ENCODE data around the gene HERPUD1.
"Not testable (repeated sequence)": the region's sequence is repeated elsewhere in the genome, so short reads cannot be mapped to it uniquely, and the experiment has no call there.

HERPUD1 gene

DNA sequence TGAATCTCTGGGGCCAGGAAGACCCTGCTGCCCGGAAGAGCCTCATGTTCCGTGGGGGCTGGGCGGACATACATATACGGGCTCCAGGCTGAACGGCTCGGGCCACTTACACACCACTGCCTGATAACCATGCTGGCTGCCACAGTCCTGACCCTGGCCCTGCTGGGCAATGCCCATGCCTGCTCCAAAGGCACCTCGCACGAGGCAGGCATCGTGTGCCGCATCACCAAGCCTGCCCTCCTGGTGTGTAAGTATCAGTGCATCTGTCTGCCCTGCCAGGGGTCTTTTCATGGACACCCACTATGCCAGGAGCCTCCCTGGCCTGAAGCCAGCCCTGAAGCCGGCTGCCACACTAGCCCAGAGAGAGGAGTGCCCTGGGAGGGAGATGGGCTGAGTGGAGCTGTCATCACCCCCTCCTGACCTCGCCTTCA, 29.9 kb downstream of the HERPUD1 start, which contains the start of gene CETP:
CETP (plus strand) TSS at position 100 of the 431 bp plus-strand sequence; CDS start at position 130, 30 bp downstream.
- no peak for DNase-seq

DNA sequence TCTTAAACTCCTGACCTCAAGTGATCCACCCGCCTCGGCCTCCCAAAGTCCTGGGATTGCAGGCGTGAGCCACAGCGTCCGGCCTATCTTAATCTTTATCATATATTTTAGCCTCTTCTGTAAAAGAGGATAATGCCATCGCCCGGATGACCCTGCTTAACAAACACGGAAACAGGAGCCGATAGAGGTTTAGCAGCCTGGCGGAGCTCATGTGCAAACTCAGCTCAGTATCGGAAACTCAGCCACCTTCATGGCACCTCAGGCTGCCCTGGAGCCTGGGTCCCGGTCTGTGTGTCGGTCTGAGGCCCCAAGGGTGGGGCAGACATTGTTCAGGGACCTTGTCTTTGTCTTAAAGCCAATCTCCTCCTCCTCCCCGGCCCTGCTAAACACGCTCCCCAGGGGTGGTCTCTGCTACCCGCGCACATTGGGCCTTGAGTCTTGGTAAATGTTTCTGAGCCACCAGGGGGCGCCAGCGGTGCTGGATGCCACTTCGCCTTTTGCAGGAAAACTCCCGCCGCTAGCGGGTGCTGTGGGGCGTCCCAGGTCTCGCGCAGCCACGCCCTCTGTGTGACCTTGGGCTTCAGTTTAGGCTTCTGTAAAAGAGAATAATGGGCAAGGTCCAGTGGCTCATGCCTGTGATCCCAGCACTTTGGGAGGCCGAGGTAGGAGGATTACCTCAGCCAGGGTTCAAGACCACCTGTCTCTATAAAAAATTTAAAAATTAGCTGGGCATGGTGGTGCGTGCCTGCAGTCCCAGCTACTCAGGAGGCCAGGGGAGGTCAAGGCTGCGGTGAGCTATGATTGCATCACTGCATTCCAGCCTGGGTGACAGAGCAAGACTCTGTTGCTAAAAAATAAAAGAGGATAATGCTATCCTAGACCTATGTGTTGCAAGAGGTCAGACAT, 32.6 kb downstream of the HERPUD1 start:
- DNase-seq, result peak; percentile 94

DNA sequence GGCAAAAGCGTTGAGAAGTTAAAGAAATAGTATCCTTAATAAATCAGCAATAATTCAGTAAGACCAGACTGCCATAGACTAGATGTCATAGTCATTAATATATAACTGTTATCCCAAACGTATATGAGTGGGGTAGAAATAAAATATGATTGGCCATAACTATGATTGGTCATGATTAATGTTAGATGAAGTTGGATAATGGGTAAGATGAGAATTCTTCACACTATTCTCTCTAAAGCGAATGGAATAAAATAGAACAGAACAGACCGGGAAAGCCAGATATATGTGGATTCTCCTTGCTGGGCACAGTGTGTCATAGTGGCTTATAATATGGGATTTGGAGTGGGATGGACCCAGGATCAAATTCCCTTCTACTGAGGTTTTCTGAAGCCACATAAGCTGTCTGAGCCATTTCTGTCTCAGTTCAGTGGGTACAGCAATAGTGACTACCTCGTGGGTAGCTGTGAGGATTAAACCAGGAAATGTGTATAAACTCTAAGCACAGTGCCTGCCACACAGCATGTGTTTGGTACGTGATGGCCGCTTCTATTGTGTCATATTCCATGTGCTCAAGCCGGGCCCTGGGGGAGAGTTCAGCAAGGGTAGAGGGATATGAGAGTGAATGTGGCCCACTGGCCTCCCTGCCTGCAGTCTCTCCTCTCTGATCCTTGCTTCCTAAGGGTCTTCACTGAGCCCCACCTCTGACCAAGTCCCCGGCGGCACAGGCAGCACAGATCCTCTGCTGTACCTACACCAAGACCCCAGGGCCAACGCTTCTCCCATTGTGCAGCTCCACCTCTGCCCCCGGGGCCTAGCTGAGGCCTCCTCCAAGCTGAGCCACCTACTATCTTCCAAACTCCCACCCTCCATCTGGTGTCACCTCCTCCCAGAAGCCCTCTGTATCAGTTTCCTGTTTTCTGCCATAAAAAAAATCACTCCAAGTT, 33.5 kb downstream of the HERPUD1 start:
- no peak for DNase-seq

DNA sequence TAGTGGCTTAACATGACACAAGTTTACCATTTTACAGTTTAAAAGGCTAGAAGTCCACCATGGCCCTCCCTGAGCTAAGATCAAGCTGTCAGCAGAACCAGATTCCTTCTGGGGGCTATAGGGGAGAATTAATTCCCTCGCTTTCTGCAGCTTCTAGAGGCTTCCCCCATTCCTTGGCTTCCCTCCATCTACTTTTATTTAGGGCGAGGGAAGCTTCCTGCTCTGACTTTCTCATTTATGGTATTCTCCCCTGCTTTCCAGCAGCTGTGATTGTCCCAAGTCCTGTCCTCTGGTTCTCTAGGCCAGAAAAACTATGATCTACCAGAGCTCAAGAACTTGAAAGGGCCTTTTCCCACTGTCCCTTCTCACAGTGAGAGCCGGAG, 34.1 kb downstream of the HERPUD1 start:
- DNase-seq, result no peak

DNA sequence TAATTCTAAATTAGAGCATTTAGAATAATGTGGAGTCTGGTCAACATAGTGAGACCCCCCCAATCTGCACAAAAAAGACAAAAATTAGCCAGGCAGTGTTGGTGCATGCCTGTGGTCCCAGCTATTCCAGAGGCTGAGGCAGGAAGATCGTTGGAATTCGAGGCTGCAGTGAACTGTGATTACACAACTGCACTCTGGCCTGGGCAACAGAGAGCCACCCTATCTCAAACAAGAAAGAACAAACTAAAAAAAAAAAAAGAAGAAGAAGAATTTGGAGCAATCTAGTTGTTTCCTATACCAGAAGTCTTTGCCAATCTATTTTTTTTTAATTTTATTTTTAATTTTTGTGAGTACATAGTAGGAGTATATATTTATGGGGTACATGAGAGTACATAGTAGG, 35.8 kb downstream of the HERPUD1 start:
- DNase-seq, result no peak

DNA sequence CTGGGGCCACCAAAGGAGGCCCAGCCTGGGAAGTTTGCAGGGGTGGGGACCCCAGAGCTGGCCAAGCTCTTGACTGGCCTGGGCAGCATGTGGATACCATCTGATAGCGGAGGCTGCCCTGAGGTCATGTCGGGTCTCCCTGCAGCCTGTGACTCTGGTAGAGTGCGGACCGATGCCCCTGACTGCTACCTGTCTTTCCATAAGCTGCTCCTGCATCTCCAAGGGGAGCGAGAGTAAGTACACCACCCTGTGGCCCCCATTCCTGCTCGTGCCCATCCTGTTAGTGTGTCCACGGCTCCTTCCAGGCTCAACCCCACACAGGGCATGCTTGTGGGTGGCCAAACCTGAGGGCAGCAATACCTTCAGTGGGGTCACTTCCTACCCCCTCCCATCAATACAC, 37.8 kb downstream of the HERPUD1 start:
- DNase-seq, result no peak

DNA sequence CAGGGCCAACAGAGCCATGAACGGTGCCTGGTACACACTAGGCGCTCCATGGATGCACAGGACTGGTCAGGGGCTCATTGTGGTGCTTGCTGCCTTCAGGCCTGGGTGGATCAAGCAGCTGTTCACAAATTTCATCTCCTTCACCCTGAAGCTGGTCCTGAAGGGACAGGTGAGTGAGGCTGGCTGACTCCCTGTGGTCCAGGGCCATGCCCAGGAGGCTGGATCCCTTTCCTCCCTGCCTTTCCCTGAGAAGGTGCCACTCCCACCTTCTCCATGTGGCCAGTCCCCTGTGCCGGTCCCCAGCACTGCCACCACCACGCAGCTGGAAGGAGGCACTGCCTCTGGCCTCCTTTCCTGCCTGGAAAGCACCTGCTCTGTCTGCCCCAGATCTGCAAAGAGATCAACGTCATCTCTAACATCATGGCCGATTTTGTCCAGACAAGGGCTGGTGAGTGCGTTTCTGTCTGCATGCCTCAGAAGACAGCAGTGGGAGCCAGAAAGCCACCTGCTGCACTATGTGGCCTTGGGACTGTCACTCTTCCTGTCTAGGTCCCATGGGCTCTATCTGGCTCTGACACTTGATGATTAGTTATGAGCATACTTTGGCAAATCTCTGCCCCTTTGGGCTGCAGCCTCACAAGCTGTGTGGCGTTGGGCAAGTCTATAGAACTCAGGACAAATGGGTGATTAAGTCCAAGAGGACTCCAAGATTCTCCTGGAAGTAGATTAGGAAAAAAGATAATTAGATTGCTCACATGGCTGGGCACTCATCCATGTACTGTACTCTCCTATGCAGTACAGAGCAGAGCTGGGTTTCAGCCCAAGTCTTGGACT, 39.2 kb downstream of the HERPUD1 start:
- no peak for DNase-seq

DNA sequence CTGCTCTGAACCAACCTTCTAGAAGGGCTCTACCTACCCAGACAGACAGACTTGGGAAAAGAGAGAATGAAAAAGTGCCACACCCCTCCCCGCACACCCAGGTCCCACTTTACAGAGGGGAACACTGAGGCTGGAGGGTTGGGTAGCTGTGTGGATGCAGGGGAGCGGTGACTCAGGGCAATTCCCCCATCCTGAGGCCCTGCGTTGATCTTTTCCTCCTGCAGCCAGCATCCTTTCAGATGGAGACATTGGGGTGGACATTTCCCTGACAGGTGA, 39.8 kb downstream of the HERPUD1 start:
- no peak for DNase-seq

DNA sequence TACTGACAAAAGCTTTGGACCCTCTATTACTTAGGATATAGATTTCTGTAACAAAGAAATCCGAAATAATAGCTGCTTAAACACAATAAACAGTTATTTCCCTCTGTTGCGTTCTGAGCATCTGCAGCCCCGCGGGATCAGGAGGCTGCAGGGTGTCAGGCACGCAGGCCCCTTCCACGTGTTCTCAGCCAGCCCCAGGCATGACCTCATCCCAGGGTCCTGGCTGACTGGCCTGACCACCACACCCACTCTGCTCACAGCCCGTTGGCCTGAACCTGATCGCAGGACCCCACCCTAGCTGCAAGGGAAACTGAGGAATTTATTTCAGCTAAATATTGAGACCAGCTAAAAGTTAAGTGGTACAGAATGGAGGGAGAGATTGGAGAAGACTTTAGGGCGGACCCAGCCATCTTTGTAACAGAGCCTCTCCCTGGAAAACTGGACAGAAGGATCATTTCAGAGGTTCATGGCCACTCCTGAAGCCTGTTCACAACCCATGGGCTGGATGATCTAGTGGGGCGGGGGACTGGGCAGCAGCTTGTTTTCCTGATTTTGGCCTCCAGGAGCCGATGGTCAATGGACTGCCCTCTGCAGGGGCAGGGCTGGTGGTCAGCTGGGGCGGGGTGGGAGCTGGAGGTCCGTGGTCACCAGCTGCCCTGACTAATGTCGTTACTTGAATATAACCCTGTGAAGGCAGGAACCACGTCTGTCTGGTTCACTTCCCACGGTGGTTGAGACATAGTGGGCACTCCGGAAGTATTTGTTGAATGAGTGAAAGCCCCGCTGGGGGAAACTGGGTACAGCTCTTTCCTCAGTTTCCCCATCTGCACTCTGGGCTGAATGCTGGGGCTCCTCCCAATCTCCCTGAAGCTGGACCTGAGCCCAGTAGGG, 40.7 kb downstream of the HERPUD1 start:
- DNase-seq, result no peak

DNA sequence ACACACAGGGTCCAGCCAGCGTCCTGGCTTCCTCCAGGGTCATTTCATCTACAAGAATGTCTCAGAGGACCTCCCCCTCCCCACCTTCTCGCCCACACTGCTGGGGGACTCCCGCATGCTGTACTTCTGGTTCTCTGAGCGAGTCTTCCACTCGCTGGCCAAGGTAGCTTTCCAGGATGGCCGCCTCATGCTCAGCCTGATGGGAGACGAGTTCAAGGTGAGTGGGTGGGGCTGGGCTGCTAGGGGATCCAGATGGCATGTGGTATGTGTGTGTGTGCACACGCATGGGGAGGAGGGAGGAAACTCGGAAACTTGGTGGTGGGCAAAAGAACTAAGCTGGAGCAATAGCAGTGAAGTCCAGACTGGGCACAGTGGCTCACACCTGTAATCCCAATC, 41.4 kb downstream of the HERPUD1 start:
- no peak for DNase-seq

DNA sequence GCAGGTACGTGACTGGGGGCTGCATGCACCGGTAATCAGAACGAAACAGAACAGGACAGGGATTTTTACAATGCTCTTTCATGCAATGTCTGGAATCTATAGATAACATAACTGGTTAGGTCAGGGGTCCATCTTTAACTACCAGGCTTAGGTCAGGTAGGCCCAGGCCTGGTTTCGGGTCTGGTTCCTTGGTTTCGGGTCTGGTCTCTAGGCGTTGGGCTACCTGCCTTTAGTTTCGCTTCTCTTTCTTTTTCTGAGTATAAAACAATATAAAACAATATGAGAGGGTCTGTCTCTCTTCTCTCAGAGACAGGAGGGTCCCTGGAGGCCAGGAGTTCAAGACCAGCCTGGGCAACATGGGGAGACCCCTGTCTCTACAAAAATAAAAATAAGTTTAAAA, 42.0 kb downstream of the HERPUD1 start:
- not testable (repeated sequence) for DNase-seq

DNA sequence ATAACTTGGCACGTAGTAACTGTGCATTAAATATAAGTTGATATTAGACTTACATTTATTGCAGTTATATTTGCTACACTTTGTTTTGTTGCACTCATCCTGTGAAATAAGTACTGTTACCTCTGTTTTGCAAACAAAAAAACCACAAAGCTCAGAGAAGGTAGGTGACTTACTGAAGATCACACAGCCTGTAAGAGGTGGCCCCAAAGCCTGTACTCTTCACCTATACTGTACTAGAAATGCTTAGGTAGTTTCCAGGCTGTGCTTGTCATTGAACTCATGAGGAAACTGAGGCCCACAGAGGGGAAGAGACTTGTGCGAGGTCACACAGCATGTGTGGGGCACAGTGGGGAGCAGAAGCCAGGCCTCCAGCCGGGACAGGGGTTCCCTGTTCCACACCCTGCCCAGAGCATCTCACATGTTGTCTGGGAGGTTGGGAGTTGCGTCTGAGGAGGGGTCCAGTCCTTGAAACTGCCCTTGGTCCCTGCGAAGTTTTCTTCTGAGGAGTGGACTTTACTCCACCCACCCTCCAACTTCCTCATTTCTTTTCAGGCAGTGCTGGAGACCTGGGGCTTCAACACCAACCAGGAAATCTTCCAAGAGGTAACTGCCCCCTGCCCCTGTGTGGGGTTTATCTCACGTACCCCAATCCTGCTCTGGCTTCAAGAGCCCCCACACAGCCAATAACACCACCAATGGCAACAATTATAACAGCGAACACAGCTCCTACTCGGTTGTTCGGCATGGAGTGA, 42.8 kb downstream of the HERPUD1 start:
- no peak for DNase-seq

DNA sequence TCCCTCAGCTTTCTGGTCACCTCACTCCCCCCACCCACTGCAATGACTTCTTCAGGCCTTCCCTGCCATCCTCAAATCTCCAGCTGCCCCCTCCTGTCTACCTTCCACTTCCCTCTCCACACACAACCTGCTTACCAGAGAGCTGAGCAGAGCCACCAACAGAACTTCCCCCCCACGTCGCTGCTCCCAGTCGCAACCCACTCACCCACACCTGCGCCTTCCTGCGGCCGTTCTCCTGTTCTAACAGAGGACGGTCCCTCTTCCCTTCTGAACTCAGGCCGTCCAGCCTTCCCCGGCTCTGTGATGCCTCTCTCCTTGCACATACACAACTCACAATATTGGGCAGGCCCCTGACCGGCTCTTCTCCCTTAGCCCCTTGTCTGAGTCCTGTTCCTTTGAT, 43.8 kb downstream of the HERPUD1 start:
- DNase-seq, result no peak

DNA sequence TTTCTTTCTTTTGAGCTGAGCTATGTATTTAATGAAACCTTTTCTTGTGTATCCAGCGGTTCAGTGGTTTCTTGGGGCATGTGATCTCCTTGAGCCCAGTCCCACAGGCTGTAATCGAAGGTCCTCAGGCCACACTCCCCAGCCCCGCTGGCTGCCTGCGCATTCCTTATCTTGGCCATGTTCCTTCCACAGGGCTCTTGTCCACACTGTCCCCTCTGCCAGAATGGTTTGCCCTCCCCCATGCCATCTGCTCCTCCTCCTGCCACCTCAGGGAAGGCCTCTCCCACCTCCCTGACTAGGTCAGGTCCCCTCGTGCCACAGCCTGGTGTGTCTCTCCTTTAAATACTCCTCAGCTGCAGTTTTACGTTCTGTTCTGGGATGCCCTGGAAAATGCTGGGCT, 45.3 kb downstream of the HERPUD1 start:
- no peak for DNase-seq

DNA sequence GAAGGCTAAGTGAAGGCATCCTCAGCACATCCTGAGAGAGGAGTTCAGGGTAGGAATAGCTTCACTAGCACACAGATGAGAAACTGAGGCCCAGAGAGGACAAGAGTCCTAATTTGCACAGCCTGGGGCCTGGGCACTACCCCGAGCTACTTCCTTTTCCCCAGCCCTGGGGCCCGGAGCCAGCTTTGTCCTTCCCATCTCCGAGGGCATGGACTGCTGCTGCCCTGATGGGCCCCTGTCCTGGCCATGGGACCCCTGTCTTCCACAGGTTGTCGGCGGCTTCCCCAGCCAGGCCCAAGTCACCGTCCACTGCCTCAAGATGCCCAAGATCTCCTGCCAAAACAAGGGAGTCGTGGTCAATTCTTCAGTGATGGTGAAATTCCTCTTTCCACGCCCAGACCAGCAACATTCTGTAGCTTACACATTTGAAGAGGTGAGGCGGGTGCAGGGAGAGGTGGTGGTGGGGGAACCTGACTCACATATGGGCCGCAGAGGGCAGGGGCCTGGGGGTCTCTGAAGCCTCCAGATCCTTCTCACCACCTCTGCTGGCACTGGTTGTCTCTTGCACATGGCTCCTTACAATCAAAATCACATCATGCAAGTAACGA, 46.0 kb downstream of the HERPUD1 start:
- no peak for DNase-seq

DNA sequence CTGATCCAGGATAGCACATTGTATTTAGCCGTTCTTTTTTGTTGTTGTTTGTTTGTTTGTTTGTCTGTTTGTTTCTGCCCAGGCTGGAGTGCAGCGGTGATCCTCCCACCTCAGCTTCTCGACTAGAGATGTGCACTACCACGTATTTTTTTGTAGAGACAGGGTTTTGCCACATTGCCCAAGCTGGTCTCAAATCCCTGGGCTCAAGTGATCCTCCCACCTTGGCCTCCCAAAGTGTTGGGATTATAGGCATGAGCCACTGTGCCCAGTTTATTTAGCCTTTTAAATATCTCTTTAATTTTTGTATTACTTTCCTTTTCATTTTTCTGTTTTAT, 48.2 kb downstream of the HERPUD1 start:
- DNase-seq, result no peak

DNA sequence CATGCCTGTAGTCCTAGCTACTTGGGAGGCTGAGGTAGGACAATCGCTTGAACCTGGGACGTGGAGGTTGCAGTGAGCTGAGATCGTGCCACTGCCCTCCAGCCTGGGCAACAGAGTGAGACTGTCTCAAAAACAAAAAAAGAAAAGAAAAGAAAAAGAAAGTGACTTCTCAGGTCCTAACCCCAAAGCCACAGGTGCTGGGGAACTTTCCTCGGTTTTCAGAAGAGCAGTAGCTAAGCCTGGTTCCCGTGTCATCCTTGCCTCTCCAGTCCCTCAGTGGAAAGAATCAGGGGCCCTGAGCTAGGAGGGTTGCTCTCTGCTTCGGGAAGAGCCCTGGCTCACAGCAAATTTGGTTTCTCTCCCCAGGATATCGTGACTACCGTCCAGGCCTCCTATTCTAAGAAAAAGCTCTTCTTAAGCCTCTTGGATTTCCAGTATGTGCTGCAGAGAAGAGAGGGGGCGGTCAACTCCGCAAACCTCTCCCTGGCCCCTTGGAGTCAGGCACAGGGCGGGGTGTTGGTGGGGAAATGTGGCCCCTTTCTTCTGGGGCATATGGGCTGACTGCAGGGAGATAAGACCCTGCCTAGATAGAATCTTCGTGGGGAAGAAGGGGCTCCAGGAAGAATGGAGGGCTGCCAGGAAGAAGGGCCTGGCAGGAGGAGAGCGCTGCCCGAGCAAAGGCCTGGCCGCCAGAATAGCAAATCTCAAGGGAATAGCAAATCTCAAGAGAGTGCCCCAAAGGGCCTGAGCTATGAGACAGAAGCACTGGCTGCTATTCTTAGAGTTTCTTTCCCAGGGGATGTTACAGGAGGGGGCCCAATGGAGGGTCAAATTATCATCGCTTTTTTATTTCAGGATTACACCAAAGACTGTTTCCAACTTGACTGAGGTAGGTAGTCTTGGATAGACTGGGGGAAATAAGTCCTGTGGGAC, 49.1 kb downstream of the HERPUD1 start:
- no peak for DNase-seq

DNA sequence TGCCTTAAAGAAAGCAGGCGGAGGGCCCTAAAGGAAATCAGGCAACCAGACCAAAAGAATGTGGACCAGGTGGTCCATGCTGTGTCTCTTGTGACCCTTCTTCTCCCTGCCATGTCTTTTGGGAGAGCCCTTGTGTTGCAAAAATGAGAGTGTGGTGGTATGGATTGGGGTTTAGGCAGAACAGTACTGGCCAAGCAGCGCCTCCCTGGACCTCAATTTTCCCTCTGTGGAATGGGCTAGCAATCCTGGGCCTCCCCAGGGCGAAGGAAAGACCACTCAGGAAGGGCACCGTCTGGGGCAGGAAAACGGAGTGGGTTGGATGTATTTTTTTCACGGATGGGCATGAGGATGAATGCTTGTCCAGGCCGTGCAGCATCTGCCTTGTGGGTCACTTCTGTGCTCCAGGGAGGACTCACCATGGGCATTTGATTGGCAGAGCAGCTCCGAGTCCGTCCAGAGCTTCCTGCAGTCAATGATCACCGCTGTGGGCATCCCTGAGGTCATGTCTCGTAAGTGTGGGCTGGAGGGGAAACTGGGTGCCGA, 49.9 kb downstream of the HERPUD1 start:
- DNase-seq, result no peak

DNA sequence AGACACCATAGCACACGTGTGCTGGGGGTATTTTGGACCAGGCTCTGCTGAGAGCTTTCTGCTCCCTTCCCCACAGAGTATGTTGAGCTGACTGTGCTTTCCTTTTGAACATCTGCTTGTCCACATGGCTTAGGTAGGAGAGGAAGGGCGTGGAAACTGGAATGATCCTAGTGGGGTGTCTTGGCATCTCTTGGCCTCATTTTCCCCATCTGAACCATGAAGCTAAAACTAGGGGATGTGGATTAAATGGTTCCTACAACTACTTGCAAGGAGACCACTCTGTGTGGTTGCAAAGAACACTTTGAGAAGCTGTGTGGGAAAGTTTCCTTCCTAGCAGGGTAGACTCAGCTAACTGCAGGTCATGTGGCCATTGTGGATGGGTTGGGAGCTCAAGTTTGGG, 50.8 kb downstream of the HERPUD1 start:
- no peak for DNase-seq

Measured in effector CD8-positive, alpha-beta T cell (primary cell).